H1 (cell line): ENCODE results near the gene CFAP58. TPM values are rescaled to one million over a fixed set of nuclear protein-coding genes. Genes with fewer than 3 reads are reported as not detected.

Source experiments
- HDAC2 ChIP-seq, 2 experiments: fragments of 300-600 bp in 1 of 2; sonication (generic) in 1 of 2; IDR thresholded peaks; 2 replicates each; pipeline ENCODE4 v1.6.1; 2011 to 2012; ENCODE audit warnings: low read depth in 2 of 2, low read length in 2 of 2, mild to moderate bottlenecking in 2 of 2, moderate library complexity in 2 of 2, borderline replicate concordance in 1 of 2, inconsistent platforms in 1 of 2
- polyA plus RNA-seq, 7 experiments: library from polyadenylated mRNA; depleted of rRNA in 3 of 7; stranded (reverse) in 5 of 7; unstranded in 2 of 7; fragments of >200 nt in 5 of 7; fragments of 200-250 nt in 2 of 7; gene quantifications; 1 replicate in 5 of 7; 2 replicates in 1 of 7; 4 replicates in 1 of 7; pipeline versions ENCODE4 v1.2.1 to v1.2.3, GENCODE V29; 2011 to 2013; ENCODE audit warnings: missing spikeins in 2 of 7, mixed read lengths in 2 of 7
- total RNA-seq: library from RNA; stranded (reverse); fragmentation: NEBNext Ultra II Directional; extraction: Animal tissue kit (Norgen Biotek cat#: 25700); gene quantifications from 2 replicates; pipeline ENCODE4 v1.2.1, GENCODE V29; 2021
- TF ChIP-seq, protein P1 (sequence below), 3 experiments: IDR thresholded peaks; 1 replicate in 2 of 3; 2 replicates in 1 of 3; pipeline versions ENCODE4 v1.5.1 to v1.6.1; 2011; ENCODE audit warnings: low read length in 3 of 3, mild to moderate bottlenecking in 3 of 3, inconsistent platforms in 2 of 3, low read depth in 1 of 3, moderate library complexity in 1 of 3; ENCODE audit not compliant: insufficient read depth in 1 of 3; ENCODE audit errors: control extremely low read depth in 1 of 3
- TF ChIP-seq, protein P2 (sequence below): IDR thresholded peaks from 2 replicates; pipeline ENCODE4 v1.6.1; 2011; ENCODE audit warnings: low read depth, mild to moderate bottlenecking, low read length; ENCODE audit not compliant: insufficient read depth

The CFAP58 gene
- total and polyA plus RNA-seq, 2 of the 8 experiments (the other 6 are each of a cell fraction or from before 2014, with no cell fraction given): 0.32 to 0.71 TPM

DNA sequence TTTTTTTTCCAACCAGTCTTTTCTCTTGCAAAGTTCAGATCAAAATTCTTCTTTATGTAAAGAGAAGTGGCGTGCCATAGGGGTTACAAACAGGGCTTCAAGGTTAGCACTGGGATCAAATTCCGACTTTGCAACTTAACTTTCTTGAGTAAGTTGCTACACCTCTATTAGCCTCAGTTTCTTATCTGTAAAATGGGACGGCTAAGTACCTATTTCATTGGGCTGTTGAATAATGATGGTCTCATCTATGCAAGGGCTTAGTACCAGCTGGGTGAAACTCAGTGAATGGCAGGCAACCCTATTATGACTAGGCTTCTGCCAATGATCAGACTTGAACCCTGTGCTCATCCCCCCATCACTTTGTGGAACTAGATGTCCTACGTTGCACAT, 49.3 kb upstream of the CFAP58 start (continued):
- TF ChIP-seq, protein P1, sequence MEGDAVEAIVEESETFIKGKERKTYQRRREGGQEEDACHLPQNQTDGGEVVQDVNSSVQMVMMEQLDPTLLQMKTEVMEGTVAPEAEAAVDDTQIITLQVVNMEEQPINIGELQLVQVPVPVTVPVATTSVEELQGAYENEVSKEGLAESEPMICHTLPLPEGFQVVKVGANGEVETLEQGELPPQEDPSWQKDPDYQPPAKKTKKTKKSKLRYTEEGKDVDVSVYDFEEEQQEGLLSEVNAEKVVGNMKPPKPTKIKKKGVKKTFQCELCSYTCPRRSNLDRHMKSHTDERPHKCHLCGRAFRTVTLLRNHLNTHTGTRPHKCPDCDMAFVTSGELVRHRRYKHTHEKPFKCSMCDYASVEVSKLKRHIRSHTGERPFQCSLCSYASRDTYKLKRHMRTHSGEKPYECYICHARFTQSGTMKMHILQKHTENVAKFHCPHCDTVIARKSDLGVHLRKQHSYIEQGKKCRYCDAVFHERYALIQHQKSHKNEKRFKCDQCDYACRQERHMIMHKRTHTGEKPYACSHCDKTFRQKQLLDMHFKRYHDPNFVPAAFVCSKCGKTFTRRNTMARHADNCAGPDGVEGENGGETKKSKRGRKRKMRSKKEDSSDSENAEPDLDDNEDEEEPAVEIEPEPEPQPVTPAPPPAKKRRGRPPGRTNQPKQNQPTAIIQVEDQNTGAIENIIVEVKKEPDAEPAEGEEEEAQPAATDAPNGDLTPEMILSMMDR (IDR thresholded peaks at IDR 0.05; ENCODE audit: control extremely low read depth in 1 of 3, insufficient read depth in 1 of 3, low read depth in 1 of 3, low read length in 3 of 3): no peak
- TF ChIP-seq, protein P2, sequence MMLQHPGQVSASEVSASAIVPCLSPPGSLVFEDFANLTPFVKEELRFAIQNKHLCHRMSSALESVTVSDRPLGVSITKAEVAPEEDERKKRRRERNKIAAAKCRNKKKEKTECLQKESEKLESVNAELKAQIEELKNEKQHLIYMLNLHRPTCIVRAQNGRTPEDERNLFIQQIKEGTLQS: no peak
- no peak for TF ChIP-seq HDAC2 (IDR thresholded peaks at IDR 0.05; ENCODE audit: borderline replicate concordance in 1 of 2, low read depth in 2 of 2, low read length in 2 of 2)
